Keratinocyte (primary cell): Measurements from ENCODE around the gene EPB41L2. TPM values are rescaled to one million over a fixed set of nuclear protein-coding genes. Genes with fewer than 3 reads are reported as not detected.

Source experiments
- DNase-seq: peaks from one replicate; pipeline ENCODE4 v3.0.0-alpha.2; 2011; ENCODE audit warnings: low read depth, missing footprints, low spot score
- FAIRE-seq: peaks from 2 replicates; lab custom pipeline; 2011; peaks lifted over from hg19 to GRCh38; lab: Jason Lieb, UNC
- H2AFZ ChIP-seq: 2 replicates; pipeline ENCODE4 v1.6.0; 2012; ENCODE audit warnings: low read length, control low read depth, inconsistent platforms; ENCODE audit not compliant: control insufficient read depth
- H3K27ac ChIP-seq: 2 replicates; pipeline ENCODE4 v1.5.1; 2011; ENCODE audit warnings: low read length; ENCODE audit not compliant: control insufficient read depth, insufficient read depth
- H3K27me3 ChIP-seq: 3 replicates; pipeline ENCODE4 v1.6.0; 2011; ENCODE audit warnings: low read length; ENCODE audit not compliant: control insufficient read depth, insufficient read depth; ENCODE audit errors: extremely low read depth
- H3K36me3 ChIP-seq, 2 experiments: 2 replicates in 1 of 2; 3 replicates in 1 of 2; pipeline ENCODE4 v1.5.1; 2011; ENCODE audit warnings: low read length in 2 of 2, mild to moderate bottlenecking in 1 of 2; ENCODE audit not compliant: control insufficient read depth in 2 of 2, insufficient read depth in 2 of 2; ENCODE audit errors: extremely low read depth in 1 of 2
- H3K4me1 ChIP-seq: 3 replicates; pipeline ENCODE4 v1.5.1; 2011; ENCODE audit warnings: low read length; ENCODE audit not compliant: control insufficient read depth, insufficient read depth; ENCODE audit errors: extremely low read depth
- H3K4me2 ChIP-seq: 3 replicates; pipeline ENCODE4 v1.6.0; 2011; ENCODE audit warnings: low read depth, low read length; ENCODE audit not compliant: control insufficient read depth, insufficient read depth; ENCODE audit errors: extremely low read depth
- H3K4me3 ChIP-seq, 3 experiments: fragments of 200-600 bp in 1 of 3; sonication (generic) in 1 of 3; 2 replicates in 2 of 3; 3 replicates in 1 of 3; pipeline ENCODE4 v1.5.1; 2011 to 2016; ENCODE audit warnings: low read length in 3 of 3, mild to moderate bottlenecking in 3 of 3, control low read depth in 2 of 3, inconsistent platforms in 1 of 3, low read depth in 1 of 3, mixed read lengths in 1 of 3, mixed run types in 1 of 3, moderate library complexity in 1 of 3; ENCODE audit not compliant: control insufficient read depth in 2 of 3, insufficient read depth in 2 of 3; ENCODE audit errors: extremely low read depth in 1 of 3
- H3K79me2 ChIP-seq: 2 replicates; pipeline ENCODE4 v1.6.0; 2012; ENCODE audit warnings: low read length; ENCODE audit not compliant: control insufficient read depth, insufficient read depth
- H3K9ac ChIP-seq: 3 replicates; pipeline ENCODE4 v1.6.0; 2011; ENCODE audit warnings: low read length; ENCODE audit not compliant: control insufficient read depth, insufficient read depth; ENCODE audit errors: extremely low read depth
- H3K9me1 ChIP-seq: 3 replicates; pipeline ENCODE4 v1.6.0; 2011; ENCODE audit warnings: low read length; ENCODE audit not compliant: control insufficient read depth, insufficient read depth; ENCODE audit errors: extremely low read depth
- H3K9me3 ChIP-seq: 2 replicates; pipeline ENCODE4 v1.5.1; 2012; ENCODE audit warnings: low read depth, low read length; ENCODE audit not compliant: control insufficient read depth
- H4K20me1 ChIP-seq: 3 replicates; pipeline ENCODE4 v1.6.0; 2011; ENCODE audit warnings: low read length; ENCODE audit not compliant: control insufficient read depth, insufficient read depth; ENCODE audit errors: extremely low read depth
- CTCF ChIP-seq, 3 experiments: IDR thresholded peaks in 1 of 3; conservative IDR thresholded peaks in 1 of 3; optimal IDR thresholded peaks in 1 of 3; 2 replicates in 2 of 3; 3 replicates in 1 of 3; pipeline versions ENCODE3 to v1.5.1; 2011; ENCODE audit warnings: low read length in 3 of 3, mild to moderate bottlenecking in 3 of 3, moderate library complexity in 2 of 3, control low read depth in 1 of 3, inconsistent platforms in 1 of 3; ENCODE audit not compliant: insufficient read depth in 2 of 3; ENCODE audit errors: extremely low read depth in 1 of 3
- EZH2 ChIP-seq: IDR thresholded peaks from one replicate; pipeline ENCODE4 v1.6.1; 2012; ENCODE audit warnings: inconsistent platforms, mild to moderate bottlenecking, low read length, moderate library complexity
- dilution Hi-C: fragments of 300-500 bp; cut with MboI; formaldehyde crosslinking; loops from one replicate; pipeline ENCODE4 v1.7.0; 2020; ENCODE audit warnings: low sequenced_read_pairs; ENCODE audit not compliant: extremely low pct_ligation_motif_present
- polyA plus RNA-seq, 5 experiments: library from polyadenylated mRNA; depleted of rRNA in 3 of 5; stranded (reverse) in 3 of 5; stranded (forward) in 1 of 5; unstranded in 1 of 5; fragments of >200 nt; gene quantifications; 1 replicate in 1 of 5; 2 replicates in 3 of 5; 3 replicates in 1 of 5; pipeline versions ENCODE4 v1.2.1 to v1.2.3, GENCODE V29; 2011 to 2012; ENCODE audit warnings: missing spikeins in 2 of 5, low read depth in 1 of 5, low replicate concordance in 1 of 5

Gene EPB41L2
- polyA plus RNA-seq, 1 donor (not counting 4 experiments of a cell fraction or from before 2014, with no cell fraction given): 22.0 TPM

DNA sequence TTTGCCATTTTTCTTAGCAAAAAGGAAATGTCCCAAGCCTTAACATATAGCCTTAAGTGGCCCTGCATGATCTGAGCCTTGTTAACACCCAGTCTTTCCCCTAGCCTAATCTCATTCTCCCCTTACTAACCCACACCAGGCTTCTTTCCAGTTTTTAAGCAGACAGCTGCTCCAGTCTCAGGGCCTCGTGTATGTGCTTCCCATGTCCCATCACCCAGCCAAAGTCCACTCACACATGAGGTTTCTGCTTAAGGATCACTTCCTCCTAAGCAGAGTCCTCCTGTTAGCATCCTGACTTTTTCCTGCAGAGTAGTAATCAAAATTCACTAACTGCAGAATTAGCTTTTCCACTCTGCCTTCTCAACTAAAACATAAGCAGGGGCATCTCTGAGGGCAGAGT lies 139.7 kb downstream of the EPB41L2 start:
- Histone ChIP-seq H3K9ac (no peak overlapping the region), H3K4me1 (no peaks in the 10 kb centered on the region), H3K27me3 (no peaks in the 10 kb centered on the region), H2AFZ (no peak overlapping the region), H3K36me3 (no peaks in the 10 kb centered on the region), H3K79me2 (no peaks in the 10 kb centered on the region), H3K4me3 (no peak overlapping the region), H3K4me2 (no peak overlapping the region), H3K9me3 (no peaks in the 10 kb centered on the region), H3K9me1 (no peaks in the 10 kb centered on the region), H3K27ac (no peak overlapping the region), H4K20me1 (no peaks in the 10 kb centered on the region)
- DNase-seq (no peak), FAIRE-seq (no peak)
- dilution Hi-C loops: no loop called here
- TF ChIP-seq EZH2: no peak
- no peak for TF ChIP-seq CTCF (optimal IDR thresholded peaks at IDR 0.05 in 1 of 3, IDR thresholded peaks at IDR 0.05 in 1 of 3, conservative IDR thresholded peaks at IDR 0.05 in 1 of 3; ENCODE audit: extremely low read depth in 1 of 3, insufficient read depth in 2 of 3, low read length in 3 of 3)

- FAIRE-seq (no peak), DNase-seq (no peak)
- no peaks in the 10 kb centered on the region for H4K20me1 ChIP-seq
- H3K9me1 ChIP-seq: no peaks in the 10 kb centered on the region
- no peak overlapping the region for H3K9ac ChIP-seq
- no peak for TF ChIP-seq EZH2
- TF ChIP-seq CTCF (optimal IDR thresholded peaks at IDR 0.05 in 1 of 3, IDR thresholded peaks at IDR 0.05 in 1 of 3, conservative IDR thresholded peaks at IDR 0.05 in 1 of 3; ENCODE audit: extremely low read depth in 1 of 3, insufficient read depth in 2 of 3, low read length in 3 of 3): no peak
- no peaks in the 10 kb centered on the region for H3K4me1 ChIP-seq
- H3K27me3 ChIP-seq: no peaks in the 10 kb centered on the region
- no peak overlapping the region for H3K27ac ChIP-seq
- H3K79me2 ChIP-seq: no peaks in the 10 kb centered on the region
- dilution Hi-C loops: no loop called here
- no peak overlapping the region for H3K4me3 ChIP-seq
- H3K4me2 ChIP-seq: no peak overlapping the region
- no peaks in the 10 kb centered on the region for H3K36me3 ChIP-seq
- H3K9me3 ChIP-seq: no peaks in the 10 kb centered on the region
- no peak overlapping the region for H2AFZ ChIP-seq
Measured at GRCh38 chr6:130922922-130923321, 140.1 kb downstream of the EPB41L2 start.
